SH-SY5Y (cell line): Measurements from ENCODE around the gene CCDC9.

Experiments
- GATA2 ChIP-seq: IDR thresholded peaks from 2 replicates; pipeline ENCODE4 v1.6.1; 2011; ENCODE audit warnings: mild to moderate bottlenecking, low read depth, low read length
- GATA3 ChIP-seq: IDR thresholded peaks from 2 replicates; pipeline ENCODE4 v1.6.1; 2011; ENCODE audit warnings: low read depth, mild to moderate bottlenecking, low read length, moderate library complexity

DNA sequence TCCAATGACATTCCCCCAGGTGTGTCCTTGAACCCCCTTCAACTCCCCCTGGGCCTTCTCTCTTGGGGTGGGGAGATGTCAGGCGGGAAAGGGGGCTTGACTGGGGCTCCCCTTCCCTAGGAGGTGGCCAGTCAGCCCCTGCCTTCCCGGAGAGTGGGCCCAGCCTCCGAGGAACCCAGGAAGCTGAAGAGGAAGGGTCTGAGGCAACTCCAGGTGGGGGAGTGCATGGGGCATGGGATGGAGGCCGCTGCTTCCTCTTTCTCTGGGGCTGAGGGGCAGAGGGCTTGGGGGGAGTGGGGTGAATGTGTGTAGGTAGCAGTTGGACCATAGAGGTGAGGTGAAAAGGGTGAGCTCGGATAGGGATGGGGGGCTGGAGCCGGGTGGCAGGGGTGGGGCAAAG lies 15.6 kb downstream of the CCDC9 start:
- TF ChIP-seq GATA2, result no peak
- TF ChIP-seq GATA3, result no peak
